NCI-H446 treated with DMSO at 0.1 percent for 48 hours (cell line): ENCODE measurements around the gene IL23R.

Source experiments
- DNase-seq: peaks from one replicate; lab custom pipeline; 2025; lab: John Stamatoyannopoulos, UW

Gene IL23R

GRCh38 chr1:67242016-67242415 is 75.8 kb downstream of the IL23R start:
- DNase-seq: no peak

- no peak for DNase-seq
Measured at GRCh38 chr1:67250051-67250653, 83.9 kb downstream of the IL23R start.

GRCh38 chr1:67256291-67257172 is 90.3 kb downstream of the IL23R start:
- DNase-seq: no peak

- DNase-seq: no peak
Measured at GRCh38 chr1:67257173-67257535, 90.9 kb downstream of the IL23R start.

- DNase-seq: no peak
Measured at GRCh38 chr1:67261680-67262079, 95.4 kb downstream of the IL23R start.

- no peak for DNase-seq
Measured at GRCh38 chr1:67262735-67263134, 96.5 kb downstream of the IL23R start.

GRCh38 chr1:67264152-67264551 is 97.9 kb downstream of the IL23R start:
- no peak for DNase-seq

- no peak for DNase-seq
Measured at GRCh38 chr1:67264899-67265298, 98.6 kb downstream of the IL23R start.

- no peak for DNase-seq
Measured at GRCh38 chr1:67269061-67269460, 102.8 kb downstream of the IL23R start.

- no peak for DNase-seq
Measured at GRCh38 chr1:67270541-67270940, 104.3 kb downstream of the IL23R start.

GRCh38 chr1:67273591-67273990 is 107.3 kb downstream of the IL23R start:
- no peak for DNase-seq

- DNase-seq: no peak
Measured at GRCh38 chr1:67274623-67275325, 108.5 kb downstream of the IL23R start.

- no peak for DNase-seq
Measured at GRCh38 chr1:67280696-67281095, 114.4 kb downstream of the IL23R start.

GRCh38 chr1:67281244-67281643 is 115.0 kb downstream of the IL23R start:
- no peak for DNase-seq

- DNase-seq: no peak
Measured at GRCh38 chr1:67285780-67286488, 119.7 kb downstream of the IL23R start.

GRCh38 chr1:67290236-67290635 is 124.0 kb downstream of the IL23R start:
- DNase-seq: no peak

- no peak for DNase-seq
Measured at GRCh38 chr1:67294836-67295617, 128.8 kb downstream of the IL23R start.

GRCh38 chr1:67298762-67299161 is 132.5 kb downstream of the IL23R start:
- no peak for DNase-seq

GRCh38 chr1:67299296-67299695 is 133.0 kb downstream of the IL23R start:
- no peak for DNase-seq

GRCh38 chr1:67300561-67300960 is 134.3 kb downstream of the IL23R start:
- no peak for DNase-seq

GRCh38 chr1:67304023-67304422 is 137.8 kb downstream of the IL23R start:
- no peak for DNase-seq

- DNase-seq: no peak
Measured at GRCh38 chr1:67306547-67306946, 140.3 kb downstream of the IL23R start.
